CD4-positive, alpha-beta T cell treated with Interleukin-6 at 100 ng/mL for 8 hours (primary cell): ENCODE results near the gene LAMC2.
"Not testable (repeated sequence)": the region's sequence is repeated elsewhere in the genome, so short reads cannot be mapped to it uniquely, and the experiment has no call there.

Experiments
- DNase-seq: peaks from one replicate; pipeline ENCODE4 v3.0.0-alpha.2; 2020; ENCODE audit warnings: mixed read lengths, low spot score

The LAMC2 gene

GRCh38 chr1:183238071-183238470 lies 52.0 kb downstream of the LAMC2 start:
- no peak for DNase-seq

GRCh38 chr1:183239220-183239742 lies 53.2 kb downstream of the LAMC2 start:
- no peak for DNase-seq

- DNase-seq, result no peak
Observed at GRCh38 chr1:183239793-183240525, 53.9 kb downstream of the LAMC2 start.

- no peak for DNase-seq
Observed at GRCh38 chr1:183240526-183240825, 54.4 kb downstream of the LAMC2 start.

GRCh38 chr1:183240853-183241252 lies 54.8 kb downstream of the LAMC2 start:
- DNase-seq, result not testable (repeated sequence)

GRCh38 chr1:183241471-183241870 lies 55.4 kb downstream of the LAMC2 start:
- DNase-seq, result no peak

- DNase-seq, result no peak
Observed at GRCh38 chr1:183242556-183242955, 56.5 kb downstream of the LAMC2 start.

- no peak for DNase-seq
Observed at GRCh38 chr1:183243161-183244050, 57.3 kb downstream of the LAMC2 start.

GRCh38 chr1:183244466-183244865 lies 58.4 kb downstream of the LAMC2 start:
- no peak for DNase-seq

- DNase-seq, result no peak
Observed at GRCh38 chr1:183245357-183245756, 59.3 kb downstream of the LAMC2 start.

GRCh38 chr1:183246436-183246835 lies 60.4 kb downstream of the LAMC2 start:
- no peak for DNase-seq

GRCh38 chr1:183247066-183247465 lies 61.0 kb downstream of the LAMC2 start:
- DNase-seq, result no peak

- no peak for DNase-seq
Observed at GRCh38 chr1:183247484-183247883, 61.4 kb downstream of the LAMC2 start.

GRCh38 chr1:183247931-183248330 lies 61.9 kb downstream of the LAMC2 start:
- DNase-seq, result no peak

GRCh38 chr1:183248989-183249691 lies 63.1 kb downstream of the LAMC2 start:
- DNase-seq, result no peak

- DNase-seq, result no peak
Observed at GRCh38 chr1:183249941-183250452, 63.9 kb downstream of the LAMC2 start.

- DNase-seq, result no peak
Observed at GRCh38 chr1:183251101-183251958, 65.3 kb downstream of the LAMC2 start.

GRCh38 chr1:183251959-183252450 lies 65.9 kb downstream of the LAMC2 start:
- no peak for DNase-seq

GRCh38 chr1:183255073-183255472 lies 69.0 kb downstream of the LAMC2 start:
- DNase-seq, result no peak

- no peak for DNase-seq
Observed at GRCh38 chr1:183259924-183260323, 73.9 kb downstream of the LAMC2 start.

- DNase-seq, result no peak
Observed at GRCh38 chr1:183262628-183263200, 76.7 kb downstream of the LAMC2 start.
